Measurements from ENCODE around the gene ANKRD1. TPM values are rescaled to one million over a fixed set of nuclear protein-coding genes. Genes with fewer than 3 reads are reported as not detected.

Gene ANKRD1
- total and polyA plus RNA-seq, 11 donors = 1,315 to 9,579 (median 4,181) TPM

Other genes starting within 250 kb of the ANKRD1 start
- under 1 TPM in 6 of 9 donors, not detected in 3; 0.10 to 0.66 (median 0.26) TPM for gene HTR7, start 63.0 kb downstream of the ANKRD1 start, total RNA-seq
- under 1 TPM in 1 of 2 donors, not detected in 1; 0.17 TPM for gene HTR7, start 63.0 kb downstream of the ANKRD1 start, polyA plus RNA-seq
- 10 to 100 TPM; 26.4 to 39.9 (median 29.7) TPM for gene RPP30, start 49.1 kb downstream of the ANKRD1 start, total RNA-seq
- 10 to 100 TPM; 36.0 to 36.3 TPM for gene RPP30, start 49.1 kb downstream of the ANKRD1 start, polyA plus RNA-seq

All from heart left ventricle (tissue), 11 donors.